ENCODE data around the gene ADAMTSL4. TPM values are rescaled to one million over a fixed set of nuclear protein-coding genes. Genes with fewer than 3 reads are reported as not detected.
"Not testable (repeated sequence)": the region's sequence is repeated elsewhere in the genome, so short reads cannot be mapped to it uniquely, and the experiment has no call there.

The ADAMTSL4 gene

GRCh38 chr1:150604226-150604588, 55.0 kb downstream of the ADAMTSL4 start:
- no peak for DNase-seq
- WGBS (ENCODE audit: extremely low coverage, insufficient coverage, low lambda C conversion rate), result no CpG with 5 or more reads among the region's 2 CpGs
- no peak overlapping the region for H2BK5ac ChIP-seq (ENCODE audit: low read length)

GRCh38 chr1:150605451-150605731, 56.2 kb downstream of the ADAMTSL4 start:
- not testable (repeated sequence) for H4K5ac ChIP-seq (ENCODE audit: low read length); H2AK5ac ChIP-seq (ENCODE audit: low read length); H3K79me1 ChIP-seq (ENCODE audit: low read length); H3K79me2 ChIP-seq (ENCODE audit: control insufficient read depth, insufficient read depth, low read length); H3K9ac ChIP-seq (ENCODE audit: low read length); H3K4me1 ChIP-seq (ENCODE audit: control insufficient read depth, low read depth, low read length); H3K4ac ChIP-seq (ENCODE audit: low read depth, low read length); H3K27me3 ChIP-seq (ENCODE audit: insufficient read depth, low read length, poor library complexity); H3K4me2 ChIP-seq (ENCODE audit: low read length); H3K56ac ChIP-seq (ENCODE audit: low read length); H3K36me3 ChIP-seq (ENCODE audit: control insufficient read depth, insufficient read depth, low read length); H3K4me3 ChIP-seq (ENCODE audit: low read length); H2BK15ac ChIP-seq (replicated peaks; ENCODE audit: low read depth); H3K23ac ChIP-seq (ENCODE audit: low read length); H2BK120ac ChIP-seq (ENCODE audit: low read depth, low read length); H4K8ac ChIP-seq (ENCODE audit: low read depth, low read length); DNase-seq; H2BK5ac ChIP-seq (ENCODE audit: low read length)
- WGBS (ENCODE audit: extremely low coverage, insufficient coverage, low lambda C conversion rate), result no CpG with 5 or more reads among the region's 3 CpGs
- peak overlapping the region; percentile 82 for H3K18ac ChIP-seq (ENCODE audit: low read length)
- H3K27ac ChIP-seq (ENCODE audit: low read depth, low read length), result peak overlapping the region; percentile 68

More at GRCh38 chr1:150604226-150604588, 55.0 kb downstream of the ADAMTSL4 start:
- Histone ChIP-seq H3K79me1 (ENCODE audit: low read length) (peaks cover 2% of the 10 kb centered on the region), H3K36me3 (ENCODE audit: control insufficient read depth, insufficient read depth, low read length) (no peaks in the 10 kb centered on the region), H4K5ac (ENCODE audit: low read length) (no peak overlapping the region), H3K4me1 (ENCODE audit: control insufficient read depth, low read depth, low read length) (peaks cover 4% of the 10 kb centered on the region), H3K9ac (ENCODE audit: low read length) (no peak overlapping the region), H3K27me3 (ENCODE audit: insufficient read depth, low read length, poor library complexity) (no peaks in the 10 kb centered on the region), H3K4me2 (ENCODE audit: low read length) (no peak overlapping the region), H3K4ac (ENCODE audit: low read depth, low read length) (peak overlapping the region; percentile 55), H2BK15ac (replicated peaks; ENCODE audit: low read depth) (no peak overlapping the region), H3K23ac (ENCODE audit: low read length) (no peak overlapping the region), H2AK5ac (ENCODE audit: low read length) (no peak overlapping the region), H4K8ac (ENCODE audit: low read depth, low read length) (no peak overlapping the region), H3K27ac (ENCODE audit: low read depth, low read length) (peak overlapping the region; percentile 79), H3K79me2 (ENCODE audit: control insufficient read depth, insufficient read depth, low read length) (no peaks in the 10 kb centered on the region), H3K18ac (ENCODE audit: low read length) (peak overlapping the region; percentile 62), H2BK120ac (ENCODE audit: low read depth, low read length) (no peak overlapping the region), H3K4me3 (ENCODE audit: low read length) (no peak overlapping the region), H3K56ac (ENCODE audit: low read length) (peak overlapping the region; percentile 43)

GRCh38 chr1:150606463-150607142, 57.4 kb downstream of the ADAMTSL4 start:
- no peak overlapping the region for H3K56ac ChIP-seq (ENCODE audit: low read length)
- DNase-seq, result peak; percentile 56
- no peak overlapping the region for H3K4ac ChIP-seq (ENCODE audit: low read depth, low read length)
- H3K79me2 ChIP-seq (ENCODE audit: control insufficient read depth, insufficient read depth, low read length), result no peaks in the 10 kb centered on the region
- H3K18ac ChIP-seq (ENCODE audit: low read length), result no peak overlapping the region
- no peak overlapping the region for H4K8ac ChIP-seq (ENCODE audit: low read depth, low read length)
- no peak overlapping the region for H3K27ac ChIP-seq (ENCODE audit: low read depth, low read length)
- H2BK15ac ChIP-seq (replicated peaks; ENCODE audit: low read depth), result no peak overlapping the region
- H2AK5ac ChIP-seq (ENCODE audit: low read length), result no peak overlapping the region
- no peak overlapping the region for H2BK120ac ChIP-seq (ENCODE audit: low read depth, low read length)
- H3K4me3 ChIP-seq (ENCODE audit: low read length), result no peak overlapping the region
- H3K9ac ChIP-seq (ENCODE audit: low read length), result no peak overlapping the region
- no CpG with 5 or more reads among the region's 7 CpGs for WGBS (ENCODE audit: extremely low coverage, insufficient coverage, low lambda C conversion rate)
- no peak overlapping the region for H3K23ac ChIP-seq (ENCODE audit: low read length)
- peaks cover 4% of the 10 kb centered on the region for H3K4me1 ChIP-seq (ENCODE audit: control insufficient read depth, low read depth, low read length)
- H3K4me2 ChIP-seq (ENCODE audit: low read length), result no peak overlapping the region
- no peaks in the 10 kb centered on the region for H3K27me3 ChIP-seq (ENCODE audit: insufficient read depth, low read length, poor library complexity)
- H3K36me3 ChIP-seq (ENCODE audit: control insufficient read depth, insufficient read depth, low read length), result peaks cover 3% of the 10 kb centered on the region
- no peak overlapping the region for H4K5ac ChIP-seq (ENCODE audit: low read length)
- no peak overlapping the region for H2BK5ac ChIP-seq (ENCODE audit: low read length)
- peaks cover 3% of the 10 kb centered on the region for H3K79me1 ChIP-seq (ENCODE audit: low read length)

- no CpG with 5 or more reads among the region's 2 CpGs for WGBS (ENCODE audit: extremely low coverage, insufficient coverage, low lambda C conversion rate)
- no peak overlapping the region for H4K5ac ChIP-seq (ENCODE audit: low read length)
- no peaks in the 10 kb centered on the region for H3K4me1 ChIP-seq (ENCODE audit: control insufficient read depth, low read depth, low read length)
These were observed 60.5 kb downstream of the ADAMTSL4 start for GRCh38 chr1:150609732-150610131.

More at GRCh38 chr1:150609732-150610131, 60.5 kb downstream of the ADAMTSL4 start:
- Histone ChIP-seq H2BK120ac (ENCODE audit: low read depth, low read length) (no peak overlapping the region), H3K9ac (ENCODE audit: low read length) (no peak overlapping the region), H3K27me3 (ENCODE audit: insufficient read depth, low read length, poor library complexity) (no peaks in the 10 kb centered on the region), H3K56ac (ENCODE audit: low read length) (no peak overlapping the region), H2BK15ac (replicated peaks; ENCODE audit: low read depth) (no peak overlapping the region), H3K27ac (ENCODE audit: low read depth, low read length) (no peak overlapping the region), H4K8ac (ENCODE audit: low read depth, low read length) (no peak overlapping the region), H3K79me1 (ENCODE audit: low read length) (peaks cover 2% of the 10 kb centered on the region), H3K36me3 (ENCODE audit: control insufficient read depth, insufficient read depth, low read length) (peaks cover 3% of the 10 kb centered on the region), H2AK5ac (ENCODE audit: low read length) (no peak overlapping the region), H2BK5ac (ENCODE audit: low read length) (no peak overlapping the region), H3K23ac (ENCODE audit: low read length) (no peak overlapping the region), H3K79me2 (ENCODE audit: control insufficient read depth, insufficient read depth, low read length) (no peaks in the 10 kb centered on the region), H3K4ac (ENCODE audit: low read depth, low read length) (no peak overlapping the region), H3K4me3 (ENCODE audit: low read length) (no peak overlapping the region), H3K4me2 (ENCODE audit: low read length) (no peak overlapping the region), H3K18ac (ENCODE audit: low read length) (no peak overlapping the region)
- DNase-seq, result no peak

Small RNA genes lying within 50 kb of the gene (small RNA-seq; reads per million reads assigned to genes)
- gene MIR4257 (ENCODE audit: insufficient read depth), result not detected
- gene RF00015 (ENCODE audit: insufficient read depth), result not detected
- not detected for gene RF00561 (ENCODE audit: insufficient read depth)
- gene RN7SL473P (ENCODE audit: insufficient read depth), result not detected
- not detected for gene RN7SL600P (ENCODE audit: insufficient read depth)
